Panc1 (cell line): ENCODE measurements around the gene HOXC6.

Experiments used
- POLR2AphosphoS5 ChIP-seq: IDR thresholded peaks from 2 replicates; pipeline ENCODE4 v1.6.1; 2012; ENCODE audit warnings: mild to moderate bottlenecking, low read depth, low read length, moderate library complexity
- TF ChIP-seq, protein P1 (sequence below), 2 experiments: IDR thresholded peaks; 2 replicates each; pipeline ENCODE4 v1.6.1; 2011 to 2012; ENCODE audit warnings: low read depth in 2 of 2, control low read depth in 1 of 2, low read length in 1 of 2, mild to moderate bottlenecking in 1 of 2, moderate library complexity in 1 of 2; ENCODE audit not compliant: insufficient read depth in 1 of 2
- TF ChIP-seq, protein P2 (sequence below): fragments of 450-650 bp; IDR thresholded peaks from 2 replicates; pipeline ENCODE4 v1.5.1; 2017; ENCODE audit warnings: mild to moderate bottlenecking

DNA sequence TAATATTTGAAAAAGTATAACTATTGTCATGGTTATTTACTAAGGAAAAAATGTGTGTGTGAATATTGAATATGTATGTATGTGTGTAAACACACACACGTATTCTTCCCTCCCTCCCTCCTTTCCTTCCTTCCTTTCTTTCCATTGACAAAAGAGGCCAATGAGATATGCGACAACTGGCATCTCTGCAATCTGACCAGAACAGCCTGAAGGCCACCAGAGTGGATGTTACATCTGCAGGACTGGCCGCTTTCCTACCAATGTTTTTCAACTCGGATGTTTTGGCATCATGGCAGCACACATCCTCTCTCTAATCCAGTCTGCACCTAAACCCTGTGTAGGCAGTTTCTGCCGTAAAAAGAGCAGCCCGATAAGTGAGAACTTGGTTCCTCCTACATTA is 46.1 kb downstream of the HOXC6 start:
- TF ChIP-seq, protein P1, sequence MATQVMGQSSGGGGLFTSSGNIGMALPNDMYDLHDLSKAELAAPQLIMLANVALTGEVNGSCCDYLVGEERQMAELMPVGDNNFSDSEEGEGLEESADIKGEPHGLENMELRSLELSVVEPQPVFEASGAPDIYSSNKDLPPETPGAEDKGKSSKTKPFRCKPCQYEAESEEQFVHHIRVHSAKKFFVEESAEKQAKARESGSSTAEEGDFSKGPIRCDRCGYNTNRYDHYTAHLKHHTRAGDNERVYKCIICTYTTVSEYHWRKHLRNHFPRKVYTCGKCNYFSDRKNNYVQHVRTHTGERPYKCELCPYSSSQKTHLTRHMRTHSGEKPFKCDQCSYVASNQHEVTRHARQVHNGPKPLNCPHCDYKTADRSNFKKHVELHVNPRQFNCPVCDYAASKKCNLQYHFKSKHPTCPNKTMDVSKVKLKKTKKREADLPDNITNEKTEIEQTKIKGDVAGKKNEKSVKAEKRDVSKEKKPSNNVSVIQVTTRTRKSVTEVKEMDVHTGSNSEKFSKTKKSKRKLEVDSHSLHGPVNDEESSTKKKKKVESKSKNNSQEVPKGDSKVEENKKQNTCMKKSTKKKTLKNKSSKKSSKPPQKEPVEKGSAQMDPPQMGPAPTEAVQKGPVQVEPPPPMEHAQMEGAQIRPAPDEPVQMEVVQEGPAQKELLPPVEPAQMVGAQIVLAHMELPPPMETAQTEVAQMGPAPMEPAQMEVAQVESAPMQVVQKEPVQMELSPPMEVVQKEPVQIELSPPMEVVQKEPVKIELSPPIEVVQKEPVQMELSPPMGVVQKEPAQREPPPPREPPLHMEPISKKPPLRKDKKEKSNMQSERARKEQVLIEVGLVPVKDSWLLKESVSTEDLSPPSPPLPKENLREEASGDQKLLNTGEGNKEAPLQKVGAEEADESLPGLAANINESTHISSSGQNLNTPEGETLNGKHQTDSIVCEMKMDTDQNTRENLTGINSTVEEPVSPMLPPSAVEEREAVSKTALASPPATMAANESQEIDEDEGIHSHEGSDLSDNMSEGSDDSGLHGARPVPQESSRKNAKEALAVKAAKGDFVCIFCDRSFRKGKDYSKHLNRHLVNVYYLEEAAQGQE (IDR thresholded peaks at IDR 0.05; ENCODE audit: insufficient read depth in 1 of 2, low read depth in 2 of 2, low read length in 1 of 2), result no peak
- TF ChIP-seq POLR2AphosphoS5, result no peak
- TF ChIP-seq, protein P2, sequence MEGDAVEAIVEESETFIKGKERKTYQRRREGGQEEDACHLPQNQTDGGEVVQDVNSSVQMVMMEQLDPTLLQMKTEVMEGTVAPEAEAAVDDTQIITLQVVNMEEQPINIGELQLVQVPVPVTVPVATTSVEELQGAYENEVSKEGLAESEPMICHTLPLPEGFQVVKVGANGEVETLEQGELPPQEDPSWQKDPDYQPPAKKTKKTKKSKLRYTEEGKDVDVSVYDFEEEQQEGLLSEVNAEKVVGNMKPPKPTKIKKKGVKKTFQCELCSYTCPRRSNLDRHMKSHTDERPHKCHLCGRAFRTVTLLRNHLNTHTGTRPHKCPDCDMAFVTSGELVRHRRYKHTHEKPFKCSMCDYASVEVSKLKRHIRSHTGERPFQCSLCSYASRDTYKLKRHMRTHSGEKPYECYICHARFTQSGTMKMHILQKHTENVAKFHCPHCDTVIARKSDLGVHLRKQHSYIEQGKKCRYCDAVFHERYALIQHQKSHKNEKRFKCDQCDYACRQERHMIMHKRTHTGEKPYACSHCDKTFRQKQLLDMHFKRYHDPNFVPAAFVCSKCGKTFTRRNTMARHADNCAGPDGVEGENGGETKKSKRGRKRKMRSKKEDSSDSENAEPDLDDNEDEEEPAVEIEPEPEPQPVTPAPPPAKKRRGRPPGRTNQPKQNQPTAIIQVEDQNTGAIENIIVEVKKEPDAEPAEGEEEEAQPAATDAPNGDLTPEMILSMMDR, result no peak
